ACC112 (cell line): ENCODE measurements around the gene MOAP1.
"Not testable (repeated sequence)": the region's sequence is repeated elsewhere in the genome, so short reads cannot be mapped to it uniquely, and the experiment has no call there.

Experiments used
- H2AFZ ChIP-seq: fragments of 200-600 bp; sonication (generic); one replicate; pipeline ENCODE4 v1.6.0; 2017; ENCODE audit warnings: antibody characterized with exemption, low read length; ENCODE audit not compliant: unreplicated experiment
- H3K27ac ChIP-seq: fragments of 200-600 bp; sonication (generic); 2 replicates; pipeline ENCODE4 v1.5.1; 2014; ENCODE audit warnings: low read depth, mild to moderate bottlenecking, antibody characterized with exemption, low read length, moderate library complexity
- H3K27me3 ChIP-seq: fragments of 200-600 bp; sonication (generic); 2 replicates; pipeline ENCODE4 v1.6.1; 2014; ENCODE audit warnings: mild to moderate bottlenecking, antibody characterized with exemption, low read length, moderate library complexity, mixed read lengths; ENCODE audit not compliant: insufficient read depth
- H3K36me3 ChIP-seq: fragments of 200-600 bp; sonication (generic); 2 replicates; pipeline ENCODE4 v1.6.1; 2016; ENCODE audit warnings: mild to moderate bottlenecking, antibody characterized with exemption, low read length, moderate library complexity, mixed read lengths; ENCODE audit not compliant: insufficient read depth
- H3K4me1 ChIP-seq: fragments of 200-600 bp; sonication (generic); one replicate; pipeline ENCODE4 v1.6.1; 2016; ENCODE audit warnings: low read length, mixed read lengths; ENCODE audit not compliant: insufficient read depth, unreplicated experiment, control insufficient read depth
- H3K4me3 ChIP-seq: fragments of 200-600 bp; sonication (generic); 2 replicates; pipeline ENCODE4 v1.5.1; 2014; ENCODE audit warnings: mild to moderate bottlenecking, low read depth, low read length
- H3K79me2 ChIP-seq: fragments of 200-600 bp; sonication (generic); one replicate; pipeline ENCODE4 v1.6.0; 2016; ENCODE audit warnings: low read length; ENCODE audit not compliant: control insufficient read depth, unreplicated experiment, insufficient read depth

Gene MOAP1

DNA sequence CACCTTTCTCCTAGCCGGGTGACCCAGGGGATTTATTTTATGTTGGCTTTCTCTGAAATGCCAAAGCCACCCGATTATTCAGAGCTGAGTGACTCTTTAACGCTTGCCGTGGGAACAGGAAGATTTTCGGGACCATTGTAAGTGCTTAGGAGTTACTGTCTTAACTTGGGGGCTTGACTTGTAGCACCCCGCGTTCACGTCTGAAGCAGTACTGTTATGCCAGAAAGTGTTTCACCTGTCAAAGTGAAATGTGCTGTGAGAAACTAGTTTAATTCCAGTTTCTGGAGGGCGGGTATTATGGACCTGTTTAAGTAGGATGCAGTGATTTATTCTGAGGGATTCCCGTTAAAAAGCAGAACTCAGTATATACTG is 638 bp upstream of the MOAP1 start:
- H3K4me3 ChIP-seq = peak overlapping the region; percentile 100
- H3K36me3 ChIP-seq = no peaks in the 10 kb centered on the region
- H2AFZ ChIP-seq = peak overlapping the region; percentile 99
- H3K27ac ChIP-seq = peak overlapping the region; percentile 84
- peaks cover 8% of the 10 kb centered on the region for H3K4me1 ChIP-seq
- no peaks in the 10 kb centered on the region for H3K27me3 ChIP-seq
- peaks cover 17% of the 10 kb centered on the region for H3K79me2 ChIP-seq

GRCh38 chr14:93183596-93184317 is 940 bp downstream of the MOAP1 start:
- peak overlapping the region; percentile 100 for H3K4me3 ChIP-seq
- no peak overlapping the region for H3K27ac ChIP-seq
- peaks cover 17% of the 10 kb centered on the region for H3K79me2 ChIP-seq
- peaks cover 8% of the 10 kb centered on the region for H3K4me1 ChIP-seq
- peak overlapping the region; percentile 92 for H2AFZ ChIP-seq
- no peaks in the 10 kb centered on the region for H3K27me3 ChIP-seq
- no peaks in the 10 kb centered on the region for H3K36me3 ChIP-seq

DNA sequence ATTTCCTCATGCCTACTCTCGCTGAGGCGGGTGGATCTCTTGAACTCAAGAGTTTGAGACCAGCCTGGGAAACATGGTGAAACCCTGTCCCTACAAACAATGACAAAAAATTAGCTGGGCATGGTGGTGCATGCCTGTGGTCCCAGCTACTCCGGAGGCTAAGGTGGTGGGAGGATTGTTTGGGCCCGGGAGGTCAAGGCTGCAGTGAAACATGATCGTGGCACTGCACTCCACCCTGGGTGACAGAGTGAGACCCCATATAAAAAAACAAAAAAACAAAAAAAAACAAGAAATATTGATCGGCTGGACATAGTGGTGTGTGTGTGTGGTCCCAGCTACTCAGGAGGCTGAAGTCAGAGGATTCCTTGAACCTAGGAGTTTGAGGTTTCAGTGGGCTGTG is 9.2 kb downstream of the MOAP1 start:
- H3K36me3 ChIP-seq = no peaks in the 10 kb centered on the region
- no peak overlapping the region for H3K4me3 ChIP-seq
- no peaks in the 10 kb centered on the region for H3K4me1 ChIP-seq
- H3K27ac ChIP-seq = no peak overlapping the region
- H3K27me3 ChIP-seq = no peaks in the 10 kb centered on the region; the same call in 1 of the 2 replicates
- H2AFZ ChIP-seq = no peak overlapping the region
- no peaks in the 10 kb centered on the region for H3K79me2 ChIP-seq

- H3K79me2 ChIP-seq, H3K27ac ChIP-seq, H2AFZ ChIP-seq, H3K4me3 ChIP-seq, H3K36me3 ChIP-seq, H3K4me1 ChIP-seq, H3K27me3 ChIP-seq: not testable (repeated sequence)
These were observed 10.0 kb downstream of the MOAP1 start for GRCh38 chr14:93174731-93175130.

DNA sequence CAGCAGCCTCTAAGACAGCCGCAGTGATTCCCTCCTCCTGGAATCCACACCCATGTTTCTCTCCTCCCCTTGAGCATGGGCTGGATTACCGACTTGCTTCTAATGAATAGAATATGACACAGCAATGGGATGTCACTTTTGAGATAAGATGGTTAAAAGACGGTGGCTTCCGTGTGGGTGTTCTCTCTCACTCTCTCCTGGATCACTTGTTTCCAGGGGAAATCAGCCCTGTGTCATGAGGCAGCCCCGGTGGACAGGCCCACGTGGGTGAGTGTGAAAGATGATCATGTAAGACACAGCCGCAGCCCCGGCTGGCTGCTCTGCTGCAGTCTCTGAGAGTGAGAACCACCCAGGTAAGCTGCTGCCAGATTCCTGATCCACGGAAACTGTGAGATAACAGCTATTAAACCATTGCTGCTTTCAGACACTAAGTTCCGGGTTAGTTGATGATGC is 10.7 kb downstream of the MOAP1 start:
- Histone ChIP-seq H3K4me1 (no peaks in the 10 kb centered on the region), H3K27ac (no peak overlapping the region), H2AFZ (no peak overlapping the region), H3K79me2 (no peaks in the 10 kb centered on the region), H3K4me3 (no peak overlapping the region), H3K36me3 (no peaks in the 10 kb centered on the region), H3K27me3 (no peaks in the 10 kb centered on the region; the same call in 1 of the 2 replicates)

GRCh38 chr14:93171376-93171775 is 13.3 kb downstream of the MOAP1 start:
- H2AFZ ChIP-seq = no peak overlapping the region
- H3K27me3 ChIP-seq = no peaks in the 10 kb centered on the region; the same call in 1 of the 2 replicates
- no peaks in the 10 kb centered on the region for H3K36me3 ChIP-seq
- no peaks in the 10 kb centered on the region for H3K4me1 ChIP-seq
- no peaks in the 10 kb centered on the region for H3K79me2 ChIP-seq
- no peak overlapping the region for H3K4me3 ChIP-seq
- no peak overlapping the region for H3K27ac ChIP-seq

- H3K4me1 ChIP-seq, H2AFZ ChIP-seq, H3K36me3 ChIP-seq, H3K27me3 ChIP-seq, H3K79me2 ChIP-seq, H3K27ac ChIP-seq, H3K4me3 ChIP-seq: not testable (repeated sequence)
These were observed 14.6 kb downstream of the MOAP1 start for GRCh38 chr14:93170141-93170540.

DNA sequence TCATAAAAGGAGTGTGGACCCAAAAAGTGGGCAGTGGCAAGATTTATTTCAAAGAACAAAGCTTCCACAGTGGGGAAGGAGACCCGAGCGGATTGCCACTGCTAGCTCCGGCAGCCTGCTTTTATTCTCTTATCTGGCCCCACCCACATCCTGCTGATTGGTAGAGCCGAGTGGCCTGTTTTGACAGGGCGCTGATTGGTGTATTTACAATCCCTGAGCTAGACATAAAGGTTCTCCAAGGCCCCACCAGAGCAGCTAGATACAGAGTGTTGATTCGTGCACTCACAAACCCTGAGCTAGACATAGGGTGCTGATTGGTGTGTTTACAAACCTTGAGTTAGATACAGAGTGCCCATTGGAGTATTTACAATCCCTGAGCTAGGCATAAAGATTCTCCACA is 15.1 kb downstream of the MOAP1 start:
- not testable (repeated sequence) for H3K4me3 ChIP-seq, H3K4me1 ChIP-seq, H3K36me3 ChIP-seq, H3K27me3 ChIP-seq, H3K79me2 ChIP-seq, H2AFZ ChIP-seq, H3K27ac ChIP-seq

DNA sequence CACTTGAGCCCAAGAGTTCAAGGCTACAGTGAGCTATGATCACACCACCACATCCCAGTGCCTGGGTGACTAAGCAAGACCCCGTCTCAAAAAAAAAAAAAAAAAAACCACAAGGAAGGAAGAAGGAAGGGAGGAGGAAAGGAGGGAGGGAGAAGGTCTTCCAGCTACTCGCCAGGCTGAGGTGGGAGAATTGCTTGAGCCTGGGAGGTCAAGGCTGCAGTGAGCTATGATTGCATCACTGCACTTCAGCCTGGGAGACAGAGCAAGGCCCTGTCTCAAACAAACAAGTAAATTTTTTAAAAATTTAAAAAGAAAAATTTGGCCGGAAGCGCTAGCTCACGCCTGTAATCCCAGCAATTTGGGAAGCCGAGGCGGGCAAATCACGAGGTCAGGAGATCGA is 16.1 kb downstream of the MOAP1 start:
- not testable (repeated sequence) for H3K27me3 ChIP-seq, H3K4me3 ChIP-seq, H3K4me1 ChIP-seq, H3K36me3 ChIP-seq, H2AFZ ChIP-seq, H3K27ac ChIP-seq, H3K79me2 ChIP-seq

DNA sequence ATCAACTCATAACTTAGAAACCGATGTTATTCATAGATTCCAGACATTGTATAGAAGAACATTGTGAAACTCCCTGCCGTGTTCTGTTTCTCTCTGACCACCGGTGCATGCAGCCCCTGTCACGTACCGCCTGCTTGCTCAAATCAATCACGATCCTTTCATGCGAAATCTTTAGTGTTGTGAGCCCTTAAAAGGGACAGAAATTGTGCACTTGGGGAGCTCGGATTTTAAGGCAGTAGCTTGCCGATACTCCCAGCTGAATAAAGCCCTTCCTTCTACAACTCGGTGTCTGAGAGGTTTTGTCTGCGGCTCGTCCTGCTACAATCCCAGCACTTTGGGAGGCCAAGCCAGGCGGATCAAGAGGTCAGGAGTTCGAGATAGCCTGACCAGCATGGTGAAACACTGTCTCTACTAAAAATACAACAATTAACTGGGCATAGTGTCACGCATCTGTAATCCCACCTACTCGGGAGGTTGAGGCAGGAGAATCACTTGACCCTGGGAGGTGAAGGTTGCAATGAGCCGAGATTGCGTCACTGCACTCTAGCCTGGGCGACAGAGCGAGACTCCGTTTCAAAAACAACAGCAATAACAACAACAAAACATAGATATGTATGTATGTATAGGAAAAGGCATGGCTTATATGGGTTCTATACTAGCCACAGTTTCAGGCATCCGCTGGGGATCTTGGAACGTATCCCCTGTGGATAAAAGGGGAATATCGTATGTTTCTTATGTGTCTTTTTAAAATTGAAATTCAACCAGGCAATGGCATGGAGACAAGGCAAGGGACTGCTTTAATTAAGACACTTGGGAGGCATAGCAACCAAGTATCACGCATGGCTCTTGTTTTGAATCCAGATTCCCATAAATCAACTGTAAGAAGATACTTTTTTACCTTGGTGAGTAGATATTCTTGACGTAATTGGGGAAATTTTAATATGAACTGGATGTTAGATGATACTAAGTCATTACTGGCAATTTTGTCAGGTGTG is 19.1 kb downstream of the MOAP1 start:
- H3K79me2 ChIP-seq, H2AFZ ChIP-seq, H3K27me3 ChIP-seq, H3K4me1 ChIP-seq, H3K4me3 ChIP-seq, H3K36me3 ChIP-seq, H3K27ac ChIP-seq: not testable (repeated sequence)

DNA sequence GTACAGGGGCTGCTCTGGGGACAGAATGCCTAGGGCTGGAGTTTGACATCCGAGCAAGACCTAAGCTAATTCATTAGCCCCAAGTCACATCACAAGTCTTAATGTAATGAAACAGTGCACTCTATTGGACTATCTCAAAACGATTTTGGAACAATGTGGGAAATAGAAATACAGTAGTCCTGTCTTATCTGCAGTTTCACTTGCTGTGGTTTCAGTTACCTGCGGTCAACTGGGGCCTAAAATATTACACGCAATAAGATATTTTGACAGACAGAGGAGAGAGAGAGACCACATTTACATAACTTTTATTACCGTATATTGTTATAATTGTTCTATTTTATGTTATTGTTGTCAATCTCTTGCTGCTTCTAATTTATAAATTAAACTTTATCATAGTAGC is 21.1 kb downstream of the MOAP1 start:
- Histone ChIP-seq H3K27ac (no peak overlapping the region), H3K4me3 (no peak overlapping the region), H3K36me3 (no peaks in the 10 kb centered on the region), H3K4me1 (no peaks in the 10 kb centered on the region), H2AFZ (no peak overlapping the region), H3K27me3 (no peaks in the 10 kb centered on the region), H3K79me2 (no peaks in the 10 kb centered on the region)
